ENCODE data around the gene MAP7D1. TPM values are rescaled to one million over a fixed set of nuclear protein-coding genes. Genes with fewer than 3 reads are reported as not detected.
A peak's percentile ranks its signal among the peaks of the same experiment; 100 is the strongest.

MAP7D1 gene
- total and polyA plus RNA-seq, 2 donors from 2014 or later: 47.5 to 78.7 TPM

DNA sequence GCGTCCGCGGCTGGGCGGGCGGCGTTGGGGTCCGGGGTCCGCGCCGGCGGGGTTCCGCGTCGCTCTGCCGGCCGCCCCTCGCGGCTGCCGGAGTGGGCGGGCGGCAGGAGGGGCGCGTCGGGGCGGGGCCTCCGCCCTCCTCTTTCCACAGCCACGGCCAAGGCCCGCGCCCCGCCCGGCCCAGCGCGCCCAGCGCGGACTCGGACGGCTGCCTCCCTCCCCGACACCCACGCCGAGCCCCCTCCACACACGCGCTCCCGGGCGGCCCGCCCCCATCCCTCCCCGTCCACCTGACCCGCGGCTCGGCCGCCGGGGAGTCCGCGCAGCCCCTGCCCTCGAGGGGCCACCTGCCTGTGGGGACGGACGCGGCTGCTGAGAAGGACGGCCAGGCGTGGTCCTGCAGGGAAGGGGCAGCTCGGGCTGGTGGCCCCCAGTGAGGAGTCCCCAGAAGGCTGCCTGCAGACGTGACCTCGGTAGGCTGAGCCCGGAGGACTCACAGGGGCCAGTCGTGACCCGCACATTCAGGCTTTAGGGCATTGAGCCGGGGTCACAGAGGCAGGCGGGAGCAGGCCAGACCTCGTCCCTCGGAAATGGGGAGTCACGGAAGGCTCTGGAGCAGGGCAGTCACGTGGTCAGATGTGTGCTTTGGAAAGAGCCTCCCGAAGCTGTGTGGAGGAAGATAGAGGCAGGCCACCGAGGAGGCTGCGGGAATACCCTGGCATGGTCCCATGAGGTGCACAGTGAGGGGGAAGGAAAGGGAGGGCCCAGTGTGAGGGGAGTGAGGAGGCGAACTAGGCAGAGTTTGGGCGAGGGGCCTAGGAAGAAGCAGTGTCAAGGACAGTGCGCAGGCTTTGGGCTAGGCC, 30.6 kb upstream of the MAP7D1 start, which contains the start of gene COL8A2:
Gene COL8A2, minus strand, starts transcription at position 94 of the 863 bp plus-strand sequence. CDS start 24,980 bp downstream, outside the sequence.
- H3K36me3 ChIP-seq (ENCODE audit: control insufficient read depth in 2 of 3, insufficient read depth in 3 of 3, low read length in 3 of 3): no peaks in the 10 kb centered on the region
- FAIRE-seq (no peak), DNase-seq (peak in 4 of 5 donors; percentile 29 to 78 (median 54))
- intact Hi-C loops (cut with DNase I): no loop called here
- H3K27me3 ChIP-seq (ENCODE audit: control insufficient read depth, insufficient read depth, low read length): peaks cover 3% of the 10 kb centered on the region
- H3K4me3 ChIP-seq (ENCODE audit: low read length in 3 of 3): peak within 1 kb of the TSS in 1 of 3 donors; percentile 32
- H3K9me3 ChIP-seq (ENCODE audit: control insufficient read depth in 2 of 3, insufficient read depth in 1 of 3, low read length in 3 of 3): no peaks in the 10 kb centered on the region
- TF ChIP-seq CTCF (IDR thresholded peaks at IDR 0.05; ENCODE audit: borderline replicate concordance, extremely low read depth, insufficient read depth): no peak
- peaks cover 0 to 4% (median 0%) of the 10 kb centered on the region in 3 donors for H3K4me1 ChIP-seq (ENCODE audit: control insufficient read depth in 2 of 3, insufficient read depth in 2 of 3, low read depth in 1 of 3, low read length in 3 of 3)
- no peak within 1 kb of the TSS for H3K9ac ChIP-seq (ENCODE audit: low read length in 3 of 3)
- no peak within 1 kb of the TSS for H3K27ac ChIP-seq (ENCODE audit: low read depth in 2 of 2, low read length in 2 of 2)

DNA sequence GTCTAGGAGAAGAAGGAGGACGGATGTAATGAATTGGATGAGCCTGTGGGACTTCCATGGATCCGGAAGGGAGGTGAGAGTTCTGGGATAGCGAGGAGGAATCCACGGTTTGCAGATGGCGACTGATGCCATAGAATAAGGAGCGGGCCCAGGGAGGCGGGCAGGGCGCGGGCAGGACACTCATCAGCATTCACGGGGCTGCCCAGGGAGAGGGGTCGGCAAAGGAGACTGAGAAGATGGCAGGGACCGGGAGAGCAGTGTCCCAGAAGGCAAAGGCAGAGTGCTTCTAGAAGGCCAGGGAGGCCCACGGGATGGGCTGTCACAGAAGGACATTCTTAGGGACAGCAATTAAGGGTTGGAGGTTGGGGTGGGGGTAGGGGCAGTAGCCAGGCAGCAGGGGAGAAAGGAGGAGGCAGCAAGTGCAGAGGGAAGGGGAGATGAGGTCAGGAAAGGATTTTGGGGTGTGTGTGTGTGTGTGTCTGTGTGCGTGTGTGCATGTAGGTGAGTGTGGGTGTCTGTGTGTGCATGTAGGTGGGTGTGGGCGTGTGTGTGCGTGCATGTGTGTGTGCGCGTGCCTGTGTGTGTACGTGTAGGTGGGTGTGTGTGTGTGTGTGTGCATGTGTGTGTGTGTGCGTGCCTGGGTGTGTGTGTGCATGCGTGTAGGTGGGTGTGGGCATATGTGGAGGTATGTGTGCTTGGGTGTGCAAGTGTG, 29.8 kb upstream of the MAP7D1 start:
- H3K4me3 ChIP-seq (ENCODE audit: low read length in 3 of 3): no peak overlapping the region
- H3K36me3 ChIP-seq (ENCODE audit: control insufficient read depth in 2 of 3, insufficient read depth in 3 of 3, low read length in 3 of 3): no peaks in the 10 kb centered on the region
- H3K27ac ChIP-seq (ENCODE audit: low read depth in 2 of 2, low read length in 2 of 2): no peak overlapping the region
- H3K4me1 ChIP-seq (ENCODE audit: control insufficient read depth in 2 of 3, insufficient read depth in 2 of 3, low read depth in 1 of 3, low read length in 3 of 3): peaks cover 0 to 4% (median 0%) of the 10 kb centered on the region in 3 donors
- TF ChIP-seq CTCF (IDR thresholded peaks at IDR 0.05; ENCODE audit: borderline replicate concordance, extremely low read depth, insufficient read depth): no peak
- FAIRE-seq (no peak), DNase-seq (no peak)
- peaks cover 3% of the 10 kb centered on the region for H3K27me3 ChIP-seq (ENCODE audit: control insufficient read depth, insufficient read depth, low read length)
- no peaks in the 10 kb centered on the region for H3K9me3 ChIP-seq (ENCODE audit: control insufficient read depth in 2 of 3, insufficient read depth in 1 of 3, low read length in 3 of 3)
- no peak overlapping the region for H3K9ac ChIP-seq (ENCODE audit: low read length in 3 of 3)
- intact Hi-C loops (cut with DNase I): no loop called here

- Histone ChIP-seq H3K4me3 (ENCODE audit: low read length in 3 of 3) (no peak overlapping the region), H3K36me3 (ENCODE audit: control insufficient read depth in 2 of 3, insufficient read depth in 3 of 3, low read length in 3 of 3) (no peaks in the 10 kb centered on the region), H3K27ac (ENCODE audit: low read depth in 2 of 2, low read length in 2 of 2) (no peak overlapping the region), H3K9ac (ENCODE audit: low read length in 3 of 3) (no peak overlapping the region), H3K4me1 (ENCODE audit: control insufficient read depth in 2 of 3, insufficient read depth in 2 of 3, low read depth in 1 of 3, low read length in 3 of 3) (peaks cover 0 to 4% (median 0%) of the 10 kb centered on the region in 3 donors), H3K9me3 (ENCODE audit: control insufficient read depth in 2 of 3, insufficient read depth in 1 of 3, low read length in 3 of 3) (no peaks in the 10 kb centered on the region), H3K27me3 (ENCODE audit: control insufficient read depth, insufficient read depth, low read length) (peaks cover 3% of the 10 kb centered on the region)
- FAIRE-seq: no peak
- TF ChIP-seq CTCF (IDR thresholded peaks at IDR 0.05; ENCODE audit: borderline replicate concordance, extremely low read depth, insufficient read depth): no peak
- intact Hi-C loops (cut with DNase I): no loop called here
- DNase-seq: no peak
Observed at GRCh38 chr1:36126797-36127500, 29.0 kb upstream of the MAP7D1 start.
